Loucy (cell line): Measurements from ENCODE around the gene TRAF3.

Source experiments
- H2AFZ ChIP-seq: fragments of 200-600 bp; sonication (generic); 2 replicates; pipeline ENCODE4 v1.6.0; 2016; ENCODE audit warnings: antibody characterized with exemption, mild to moderate bottlenecking, low read length, moderate library complexity
- H3F3A ChIP-seq: fragments of 200-600 bp; 2 replicates; pipeline ENCODE4 v1.6.0; 2016; ENCODE audit warnings: antibody characterized with exemption, low read depth, mild to moderate bottlenecking
- H3K27me3 ChIP-seq: fragments of 200-600 bp; sonication (generic); 2 replicates; pipeline ENCODE4 v1.6.1; 2014; ENCODE audit warnings: low read length, mild to moderate bottlenecking; ENCODE audit not compliant: insufficient read depth, poor library complexity, severe bottlenecking
- H3K36me3 ChIP-seq: fragments of 200-600 bp; sonication (generic); 2 replicates; pipeline ENCODE4 v1.6.1; 2016; ENCODE audit warnings: low read length; ENCODE audit not compliant: insufficient read depth
- H3K4me1 ChIP-seq: fragments of 200-600 bp; sonication (generic); 2 replicates; pipeline ENCODE4 v1.5.1; 2014; ENCODE audit warnings: low read length, mild to moderate bottlenecking; ENCODE audit not compliant: insufficient read depth, poor library complexity, severe bottlenecking
- H3K4me2 ChIP-seq: fragments of 200-600 bp; sonication (generic); 2 replicates; pipeline ENCODE4 v1.6.0; 2014; ENCODE audit warnings: antibody characterized with exemption, low read length, low read depth, mild to moderate bottlenecking; ENCODE audit not compliant: poor library complexity, severe bottlenecking
- H3K4me3 ChIP-seq: fragments of 200-600 bp; sonication (generic); 2 replicates; pipeline ENCODE4 v1.5.1; 2014; ENCODE audit warnings: low read length, mild to moderate bottlenecking, mixed read lengths; ENCODE audit not compliant: poor library complexity, severe bottlenecking
- H3K79me2 ChIP-seq: fragments of 200-600 bp; sonication (generic); 2 replicates; pipeline ENCODE4 v1.6.1; 2014; ENCODE audit warnings: low read length; ENCODE audit not compliant: insufficient read depth
- H3K9ac ChIP-seq: fragments of 200-600 bp; sonication (generic); 2 replicates; pipeline ENCODE4 v1.6.0; 2014; ENCODE audit warnings: mild to moderate bottlenecking, low read depth, low read length, moderate library complexity; ENCODE audit not compliant: poor library complexity, severe bottlenecking
- H3K9me2 ChIP-seq: fragments of 200-600 bp; sonication (generic); replicated peaks from 2 replicates; pipeline ENCODE4 v1.6.1; 2016; ENCODE audit warnings: low read depth, low read length, mixed read lengths
- H3K9me3 ChIP-seq: fragments of 200-600 bp; sonication (generic); 2 replicates; pipeline ENCODE4 v1.6.1; 2014; ENCODE audit warnings: mild to moderate bottlenecking, antibody characterized with exemption, low read length, low read depth; ENCODE audit not compliant: insufficient read depth
- H4K20me1 ChIP-seq: fragments of 200-600 bp; sonication (generic); 2 replicates; pipeline ENCODE4 v1.6.0; 2014; ENCODE audit warnings: antibody characterized with exemption, low read length, mild to moderate bottlenecking; ENCODE audit not compliant: insufficient read depth, poor library complexity, severe bottlenecking
- CTCF ChIP-seq: fragments of 200-600 bp; sonication (generic); conservative IDR thresholded peaks from 2 replicates; pipeline ENCODE4 v1.5.1; 2014; ENCODE audit warnings: mild to moderate bottlenecking, antibody characterized with exemption, low read length
- EZH2phosphoT487 ChIP-seq: fragments of 200-600 bp; IDR thresholded peaks from 2 replicates; pipeline ENCODE4 v1.6.1; 2018; ENCODE audit warnings: antibody characterized with exemption, mild to moderate bottlenecking, moderate library complexity, borderline replicate concordance

TRAF3 gene

GRCh38 chr14:102917056-102917385, 139.8 kb downstream of the TRAF3 start:
- H3K9ac ChIP-seq: peak overlapping the region; percentile 57
- peaks cover 19% of the 10 kb centered on the region for H3K4me1 ChIP-seq
- H2AFZ ChIP-seq: peak overlapping the region; percentile 54; the same call in 1 of the 2 replicates
- H3F3A ChIP-seq: no peaks in the 10 kb centered on the region
- H3K36me3 ChIP-seq: no peaks in the 10 kb centered on the region
- TF ChIP-seq CTCF (no peak), EZH2phosphoT487 (no peak)
- no peaks in the 10 kb centered on the region for H3K27me3 ChIP-seq
- no peaks in the 10 kb centered on the region for H3K79me2 ChIP-seq
- no peaks in the 10 kb centered on the region for H3K9me3 ChIP-seq
- no peaks in the 10 kb centered on the region for H3K9me2 ChIP-seq
- peak overlapping the region; percentile 48 for H3K4me2 ChIP-seq
- H4K20me1 ChIP-seq: no peaks in the 10 kb centered on the region
- no peak overlapping the region for H3K4me3 ChIP-seq

GRCh38 chr14:102917469-102918211, 140.4 kb downstream of the TRAF3 start:
- no peaks in the 10 kb centered on the region for H4K20me1 ChIP-seq
- no peaks in the 10 kb centered on the region for H3K9me3 ChIP-seq
- H3K79me2 ChIP-seq: no peaks in the 10 kb centered on the region
- peak overlapping the region; percentile 8 for H3K4me3 ChIP-seq
- H3K4me2 ChIP-seq: peak overlapping the region; percentile 48
- H3K9me2 ChIP-seq: no peaks in the 10 kb centered on the region
- H3K9ac ChIP-seq: peak overlapping the region; percentile 57
- no peaks in the 10 kb centered on the region for H3F3A ChIP-seq
- TF ChIP-seq EZH2phosphoT487: no peak
- peak; percentile 79 for TF ChIP-seq CTCF
- H3K27me3 ChIP-seq: no peaks in the 10 kb centered on the region
- no peaks in the 10 kb centered on the region for H3K36me3 ChIP-seq
- H3K4me1 ChIP-seq: peaks cover 19% of the 10 kb centered on the region
- H2AFZ ChIP-seq: peak overlapping the region; percentile 54

- no peaks in the 10 kb centered on the region for H3K36me3 ChIP-seq
- H3K9ac ChIP-seq: no peak overlapping the region
- H3K79me2 ChIP-seq: no peaks in the 10 kb centered on the region
- no peaks in the 10 kb centered on the region for H3K9me3 ChIP-seq
- no peaks in the 10 kb centered on the region for H3F3A ChIP-seq
- no peaks in the 10 kb centered on the region for H3K9me2 ChIP-seq
- no peak overlapping the region for H3K4me2 ChIP-seq
- H4K20me1 ChIP-seq: no peaks in the 10 kb centered on the region
- TF ChIP-seq CTCF (no peak), EZH2phosphoT487 (no peak)
- H3K4me1 ChIP-seq: peaks cover 19% of the 10 kb centered on the region
- H3K4me3 ChIP-seq: no peak overlapping the region
- H3K27me3 ChIP-seq: no peaks in the 10 kb centered on the region
- no peak overlapping the region for H2AFZ ChIP-seq
These were observed 141.2 kb downstream of the TRAF3 start for GRCh38 chr14:102918438-102918837.
